IMR-90 (cell line): ENCODE measurements around the gene SDCCAG8.

Experiments
- CTCF ChIP-seq: conservative IDR thresholded peaks from 2 replicates; pipeline ENCODE4 v1.5.1; 2012; ENCODE audit warnings: mild to moderate bottlenecking, low read depth, low read length, improper control_type of control experiment
- MAZ ChIP-seq: IDR thresholded peaks from 2 replicates; pipeline ENCODE4 v1.6.1; 2012; ENCODE audit warnings: low read depth, mild to moderate bottlenecking, low read length, improper control_type of control experiment, moderate library complexity, borderline replicate concordance
- RAD21 ChIP-seq: IDR thresholded peaks from 2 replicates; pipeline ENCODE4 v1.6.1; 2012; ENCODE audit warnings: low read length, improper control_type of control experiment
- RCOR1 ChIP-seq: IDR thresholded peaks from 2 replicates; pipeline ENCODE4 v1.6.1; 2012; ENCODE audit warnings: mild to moderate bottlenecking, low read length, improper control_type of control experiment; ENCODE audit not compliant: insufficient replicate concordance
- RFX5 ChIP-seq: IDR thresholded peaks from 2 replicates; pipeline ENCODE4 v1.8.0; 2012; ENCODE audit warnings: low read depth, mild to moderate bottlenecking, low read length, moderate library complexity
- USF2 ChIP-seq: fragments of 150-350 bp; IDR thresholded peaks from 2 replicates; pipeline ENCODE4 v1.6.1; 2017; ENCODE audit warnings: mild to moderate bottlenecking, antibody characterized with exemption, low read length, low read depth

- TF ChIP-seq MAZ (no peak), RCOR1 (no peak), CTCF (no peak), RAD21 (no peak), USF2 (no peak), RFX5 (no peak)
Observed at GRCh38 chr1:243396876-243397275, 141.0 kb downstream of the SDCCAG8 start.
